PFSK-1 (cell line): Measurements from ENCODE around the gene CASKIN2.

ENCODE experiments used
- FOXP2 ChIP-seq: optimal IDR thresholded peaks from 2 replicates; pipeline ENCODE3; 2011; ENCODE audit warnings: borderline replicate concordance, control low read depth, inconsistent platforms; ENCODE audit not compliant: insufficient read depth; ENCODE audit errors: extremely low read length, extremely low read depth
- POLR2AphosphoS5 ChIP-seq: IDR thresholded peaks from 2 replicates; pipeline ENCODE4 v1.6.1; 2012; ENCODE audit warnings: low read depth, mild to moderate bottlenecking, control low read depth, low read length, moderate library complexity
- SIN3A ChIP-seq: IDR thresholded peaks from 2 replicates; pipeline ENCODE4 v1.6.1; 2012; ENCODE audit warnings: mild to moderate bottlenecking, low read length, moderate library complexity, borderline replicate concordance; ENCODE audit not compliant: insufficient read depth
- TAF1 ChIP-seq: IDR thresholded peaks from 2 replicates; pipeline ENCODE4 v1.6.1; 2012; ENCODE audit warnings: low read length, control low read depth, borderline replicate concordance; ENCODE audit not compliant: insufficient read depth
- TF ChIP-seq, protein P1 (sequence below), 2 experiments: IDR thresholded peaks; 2 replicates each; pipeline versions ENCODE4 v1.6.1 to v1.8.0; 2011 to 2012; ENCODE audit warnings: low read depth in 2 of 2, low read length in 2 of 2, control low read depth in 1 of 2, inconsistent platforms in 1 of 2, mild to moderate bottlenecking in 1 of 2, moderate library complexity in 1 of 2; ENCODE audit not compliant: insufficient read depth in 1 of 2

The CASKIN2 gene

DNA sequence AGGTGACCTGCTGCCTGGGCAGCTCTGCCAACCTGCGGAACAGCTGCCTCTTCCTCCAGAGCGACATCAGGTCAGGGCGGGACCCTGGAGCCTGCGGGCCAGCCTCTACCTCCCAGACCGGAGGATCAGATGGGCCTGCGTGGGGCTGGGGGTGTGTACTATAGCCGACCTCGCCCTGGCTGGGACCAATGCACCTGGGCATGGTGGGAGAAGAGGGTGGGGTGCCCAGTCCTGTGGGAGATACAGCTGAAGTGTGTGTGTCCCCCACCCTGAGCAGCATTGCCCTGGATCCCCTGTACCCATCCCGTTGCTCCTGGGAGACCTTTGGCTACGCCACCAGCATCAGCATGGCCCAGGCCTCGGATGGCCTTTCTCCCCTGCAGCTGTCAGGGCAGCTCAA, 19.3 kb downstream of the CASKIN2 start:
- TF ChIP-seq POLR2AphosphoS5 (no peak), FOXP2 (no peak), SIN3A (no peak), TAF1 (no peak)
- TF ChIP-seq, protein P1, sequence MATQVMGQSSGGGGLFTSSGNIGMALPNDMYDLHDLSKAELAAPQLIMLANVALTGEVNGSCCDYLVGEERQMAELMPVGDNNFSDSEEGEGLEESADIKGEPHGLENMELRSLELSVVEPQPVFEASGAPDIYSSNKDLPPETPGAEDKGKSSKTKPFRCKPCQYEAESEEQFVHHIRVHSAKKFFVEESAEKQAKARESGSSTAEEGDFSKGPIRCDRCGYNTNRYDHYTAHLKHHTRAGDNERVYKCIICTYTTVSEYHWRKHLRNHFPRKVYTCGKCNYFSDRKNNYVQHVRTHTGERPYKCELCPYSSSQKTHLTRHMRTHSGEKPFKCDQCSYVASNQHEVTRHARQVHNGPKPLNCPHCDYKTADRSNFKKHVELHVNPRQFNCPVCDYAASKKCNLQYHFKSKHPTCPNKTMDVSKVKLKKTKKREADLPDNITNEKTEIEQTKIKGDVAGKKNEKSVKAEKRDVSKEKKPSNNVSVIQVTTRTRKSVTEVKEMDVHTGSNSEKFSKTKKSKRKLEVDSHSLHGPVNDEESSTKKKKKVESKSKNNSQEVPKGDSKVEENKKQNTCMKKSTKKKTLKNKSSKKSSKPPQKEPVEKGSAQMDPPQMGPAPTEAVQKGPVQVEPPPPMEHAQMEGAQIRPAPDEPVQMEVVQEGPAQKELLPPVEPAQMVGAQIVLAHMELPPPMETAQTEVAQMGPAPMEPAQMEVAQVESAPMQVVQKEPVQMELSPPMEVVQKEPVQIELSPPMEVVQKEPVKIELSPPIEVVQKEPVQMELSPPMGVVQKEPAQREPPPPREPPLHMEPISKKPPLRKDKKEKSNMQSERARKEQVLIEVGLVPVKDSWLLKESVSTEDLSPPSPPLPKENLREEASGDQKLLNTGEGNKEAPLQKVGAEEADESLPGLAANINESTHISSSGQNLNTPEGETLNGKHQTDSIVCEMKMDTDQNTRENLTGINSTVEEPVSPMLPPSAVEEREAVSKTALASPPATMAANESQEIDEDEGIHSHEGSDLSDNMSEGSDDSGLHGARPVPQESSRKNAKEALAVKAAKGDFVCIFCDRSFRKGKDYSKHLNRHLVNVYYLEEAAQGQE (IDR thresholded peaks at IDR 0.05; ENCODE audit: insufficient read depth in 1 of 2, low read depth in 2 of 2, low read length in 2 of 2), result no peak

DNA sequence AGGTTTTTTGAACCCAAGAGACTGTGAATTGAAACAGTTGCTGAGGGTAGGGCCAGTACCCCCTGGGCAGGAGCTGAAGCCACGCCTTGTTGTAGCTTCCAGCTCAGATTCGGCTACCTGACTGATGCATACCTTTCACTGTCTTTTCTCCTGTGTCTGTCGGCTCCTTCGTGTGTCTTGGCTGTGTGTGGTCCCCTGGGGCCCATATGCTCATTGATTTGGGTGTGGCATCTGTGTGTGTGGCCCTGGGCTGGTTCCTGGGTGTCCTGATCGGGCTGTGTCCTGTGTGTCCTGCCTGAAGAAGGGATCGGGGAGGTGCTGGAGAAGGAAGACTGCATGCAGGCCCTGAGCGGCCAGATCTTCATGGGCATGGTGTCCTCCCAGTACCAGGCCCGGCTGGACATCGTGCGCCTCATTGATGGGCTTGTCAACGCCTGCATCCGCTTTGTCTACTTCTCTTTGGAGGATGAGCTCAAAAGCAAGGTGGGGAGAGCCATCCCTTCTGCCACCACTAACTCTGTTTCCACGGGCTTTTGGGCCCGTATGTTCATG, 20.9 kb downstream of the CASKIN2 start:
- TF ChIP-seq, protein P1 (IDR thresholded peaks at IDR 0.05; ENCODE audit: insufficient read depth in 1 of 2, low read depth in 2 of 2, low read length in 2 of 2), result no peak
- no peak for TF ChIP-seq SIN3A
- TF ChIP-seq POLR2AphosphoS5, result no peak
- no peak for TF ChIP-seq FOXP2
- TF ChIP-seq TAF1, result no peak

DNA sequence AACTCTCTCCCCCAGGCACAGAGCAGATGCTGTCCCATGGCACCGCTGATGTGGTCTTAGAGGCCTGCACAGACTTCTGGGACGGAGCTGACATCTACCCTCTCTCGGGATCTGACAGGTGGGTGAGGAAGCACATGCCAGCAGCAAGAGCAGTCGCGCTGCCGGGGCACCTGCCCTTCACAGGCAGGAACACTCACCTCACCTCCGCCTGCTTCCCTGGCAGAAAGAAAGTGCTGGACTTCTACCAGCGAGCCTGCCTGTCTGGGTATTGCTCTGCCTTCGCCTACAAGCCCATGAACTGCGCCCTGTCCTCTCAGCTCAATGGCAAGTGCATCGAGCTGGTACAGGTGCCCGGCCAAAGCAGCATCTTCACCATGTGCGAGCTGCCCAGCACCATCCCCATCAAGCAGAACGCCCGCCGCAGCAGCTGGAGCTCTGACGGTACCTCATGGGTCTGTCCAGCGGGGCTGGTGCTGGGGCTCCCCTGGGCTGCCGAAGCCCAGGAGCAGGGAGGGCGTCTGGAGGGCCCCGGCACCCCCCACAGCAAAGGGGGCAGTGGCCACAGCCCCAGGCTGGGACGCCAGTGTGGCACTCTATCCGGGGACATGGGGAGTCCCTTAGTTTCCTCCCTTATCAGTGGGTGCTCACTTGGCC, 21.7 kb downstream of the CASKIN2 start:
- TF ChIP-seq FOXP2 (no peak), POLR2AphosphoS5 (no peak), TAF1 (no peak), SIN3A (no peak)
- TF ChIP-seq, protein P1 (IDR thresholded peaks at IDR 0.05; ENCODE audit: insufficient read depth in 1 of 2, low read depth in 2 of 2, low read length in 2 of 2), result no peak

GRCh38 chr17:75492555-75493168, 22.7 kb downstream of the CASKIN2 start:
- TF ChIP-seq POLR2AphosphoS5 (no peak), FOXP2 (no peak), TAF1 (no peak), SIN3A (no peak)
- TF ChIP-seq, protein P1 (IDR thresholded peaks at IDR 0.05; ENCODE audit: insufficient read depth in 1 of 2, low read depth in 2 of 2, low read length in 2 of 2), result no peak
